ENCODE measurements around the gene RPS24. TPM values are rescaled to one million over a fixed set of nuclear protein-coding genes. Genes with fewer than 3 reads are reported as not detected.

The RPS24 gene
- total and polyA plus RNA-seq, 2 of the 8 experiments (the other 6 are each of a cell fraction or from before 2014, with no cell fraction given) = 2,128 to 3,943 TPM

DNA sequence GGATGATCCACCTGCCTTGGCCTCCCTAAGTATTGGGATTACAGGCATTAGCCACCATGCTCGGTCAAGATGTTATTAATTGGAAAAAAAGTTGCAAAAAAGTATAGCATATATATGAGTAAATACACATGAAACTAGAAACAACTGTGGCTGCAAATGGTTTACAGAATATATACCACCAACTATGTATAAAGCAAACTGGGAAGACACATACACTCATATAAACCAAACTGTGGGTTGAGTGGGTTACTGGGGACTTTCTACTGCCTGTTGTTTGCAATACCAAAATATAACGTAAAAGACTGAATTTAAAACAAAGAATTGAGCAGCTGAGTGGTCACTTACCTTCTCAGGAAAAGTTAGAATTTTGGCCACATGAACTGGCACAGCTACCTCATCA is 12.5 kb upstream of the RPS24 start:
- Histone ChIP-seq H3K9me3 (ENCODE audit: insufficient read depth in 2 of 2, low read depth in 1 of 2, low read length in 1 of 2) (no peaks in the 10 kb centered on the region), H4K5ac (ENCODE audit: insufficient read length, low read depth, low read length) (no peak overlapping the region), H2BK20ac (ENCODE audit: low read length) (no peak overlapping the region), H2AFZ (ENCODE audit: low read length) (no peak overlapping the region), H3K14ac (ENCODE audit: insufficient read length) (no peak overlapping the region), H3K56ac (replicated peaks; ENCODE audit: insufficient read length, low read depth, low read length) (no peak overlapping the region), H3K23ac (ENCODE audit: insufficient read length) (no peak overlapping the region), H3K23me2 (ENCODE audit: low read depth, low read length) (no peaks in the 10 kb centered on the region), H3K79me1 (ENCODE audit: low read depth, low read length) (no peaks in the 10 kb centered on the region; the same call in 1 of the 2 replicates), H2BK120ac (replicated peaks; ENCODE audit: low read depth, low read length) (no peak overlapping the region), H4K91ac (replicated peaks; ENCODE audit: insufficient read length, low read length) (no peak overlapping the region), H3K4ac (replicated peaks; ENCODE audit: insufficient read length, low read depth, low read length) (no peak overlapping the region), H2BK12ac (ENCODE audit: low read depth, low read length) (no peak overlapping the region), H3K9ac (replicated peaks in 1 of 4; ENCODE audit: extremely low read depth in 1 of 4, low read depth in 3 of 4, low read length in 3 of 4) (no peak overlapping the region), H4K20me1 (replicated peaks in 1 of 2; ENCODE audit: control insufficient read depth in 1 of 2, insufficient read depth in 2 of 2, low read length in 2 of 2) (no peaks in the 10 kb centered on the region), H3K4me3 (ENCODE audit: extremely low read depth in 1 of 4, insufficient read depth in 2 of 4, low read depth in 3 of 4, low read length in 4 of 4) (no peak overlapping the region), H3K4me1 (replicated peaks in 1 of 4; ENCODE audit: control insufficient read depth in 3 of 4, insufficient read depth in 4 of 4, low read length in 3 of 4) (no peaks in the 10 kb centered on the region), H2AK5ac (ENCODE audit: low read depth, low read length) (no peak overlapping the region), H2BK5ac (ENCODE audit: low read depth, low read length) (no peak overlapping the region), H3K18ac (ENCODE audit: extremely low read depth, low read length) (no peak overlapping the region), H2BK15ac (ENCODE audit: low read length) (no peak overlapping the region), H3K27ac (ENCODE audit: low read depth, low read length) (no peak overlapping the region), H3K36me3 (ENCODE audit: control insufficient read depth in 2 of 4, insufficient read depth in 4 of 4, low read length in 3 of 4) (peaks cover 52 to 94% (median 86%) of the 10 kb centered on the region in 4 experiments), H3K79me2 (ENCODE audit: control insufficient read depth in 1 of 2, insufficient read depth in 2 of 2, low read length in 2 of 2) (no peaks in the 10 kb centered on the region), H3K27me3 (replicated peaks in 1 of 4; ENCODE audit: control insufficient read depth in 3 of 4, extremely low read depth in 1 of 4, insufficient read depth in 3 of 4, low read length in 3 of 4) (no peaks in the 10 kb centered on the region), H4K8ac (ENCODE audit: extremely low read depth, insufficient read depth, low read length) (no peak overlapping the region), H3K4me2 (ENCODE audit: insufficient read depth in 1 of 2, low read depth in 2 of 2, low read length in 2 of 2) (no peak overlapping the region)
- CTCF ChIA-PET (ENCODE audit: partially characterized antibody) = interaction anchor here (0.6 to 2.4 kb wide), 2 partner anchors 9 to 31 kb away, joined by 3 to 6 read pairs; no protein-coding TSS in a partner anchor
- WGBS, 2 experiments (ENCODE audit: extremely low coverage in 1 of 2, insufficient coverage in 1 of 2, insufficient read length in 1 of 2, insufficient replicate concordance in 2 of 2, low coverage in 1 of 2, low lambda C conversion rate in 2 of 2, missing lambda C conversion rate in 1 of 2) = 87% methylated on average over 2 of the region's 2 CpGs; no CpG with 5 or more reads in 1 of the 2 experiments
- POLR2A ChIA-PET (ENCODE audit: partially characterized antibody) = interaction anchor here (1.1 to 1.7 kb wide), 2 partner anchors 16 to 48 kb away, joined by 3 to 6 read pairs; no protein-coding TSS in a partner anchor
- DNase-seq (ENCODE audit: low read depth in 1 of 2, low spot score in 2 of 2) (no peak), FAIRE-seq (no peak)
- TF ChIP-seq, protein P1, sequence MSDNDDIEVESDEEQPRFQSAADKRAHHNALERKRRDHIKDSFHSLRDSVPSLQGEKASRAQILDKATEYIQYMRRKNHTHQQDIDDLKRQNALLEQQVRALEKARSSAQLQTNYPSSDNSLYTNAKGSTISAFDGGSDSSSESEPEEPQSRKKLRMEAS (IDR thresholded peaks at IDR 0.05) = no peak
- no peak for TF ChIP-seq FOSL1 (IDR thresholded peaks at IDR 0.05; ENCODE audit: insufficient read depth, low read depth, low read length)
- no peak for TF ChIP-seq SIX5 (IDR thresholded peaks at IDR 0.05; ENCODE audit: low read depth, low read length)
- no peak for TF ChIP-seq POLR2A (IDR thresholded peaks at IDR 0.05; ENCODE audit: control extremely low read depth in 1 of 2, low read depth in 2 of 2, low read length in 2 of 2)
- TF ChIP-seq CBX8 (IDR thresholded peaks at IDR 0.05; ENCODE audit: borderline replicate concordance, low read depth, low read length) = no peak
- TF ChIP-seq CHD2 (IDR thresholded peaks at IDR 0.05; ENCODE audit: low read length) = no peak
- no peak for TF ChIP-seq SP1 (IDR thresholded peaks at IDR 0.05; ENCODE audit: low read depth, low read length)
- no peak for TF ChIP-seq TAF1 (IDR thresholded peaks at IDR 0.05; ENCODE audit: low read depth, low read length)
- TF ChIP-seq JUN (IDR thresholded peaks at IDR 0.05; ENCODE audit: low read depth, low read length) = no peak
- no peak for TF ChIP-seq NRF1 (IDR thresholded peaks at IDR 0.05; ENCODE audit: low read depth, low read length)
- no peak for TF ChIP-seq RFX5 (IDR thresholded peaks at IDR 0.05; ENCODE audit: borderline replicate concordance, low read depth, low read length)
- TF ChIP-seq TAF7 (optimal IDR thresholded peaks at IDR 0.05; ENCODE audit: borderline replicate concordance, low read depth, low read length) = no peak
- TF ChIP-seq, protein P2, sequence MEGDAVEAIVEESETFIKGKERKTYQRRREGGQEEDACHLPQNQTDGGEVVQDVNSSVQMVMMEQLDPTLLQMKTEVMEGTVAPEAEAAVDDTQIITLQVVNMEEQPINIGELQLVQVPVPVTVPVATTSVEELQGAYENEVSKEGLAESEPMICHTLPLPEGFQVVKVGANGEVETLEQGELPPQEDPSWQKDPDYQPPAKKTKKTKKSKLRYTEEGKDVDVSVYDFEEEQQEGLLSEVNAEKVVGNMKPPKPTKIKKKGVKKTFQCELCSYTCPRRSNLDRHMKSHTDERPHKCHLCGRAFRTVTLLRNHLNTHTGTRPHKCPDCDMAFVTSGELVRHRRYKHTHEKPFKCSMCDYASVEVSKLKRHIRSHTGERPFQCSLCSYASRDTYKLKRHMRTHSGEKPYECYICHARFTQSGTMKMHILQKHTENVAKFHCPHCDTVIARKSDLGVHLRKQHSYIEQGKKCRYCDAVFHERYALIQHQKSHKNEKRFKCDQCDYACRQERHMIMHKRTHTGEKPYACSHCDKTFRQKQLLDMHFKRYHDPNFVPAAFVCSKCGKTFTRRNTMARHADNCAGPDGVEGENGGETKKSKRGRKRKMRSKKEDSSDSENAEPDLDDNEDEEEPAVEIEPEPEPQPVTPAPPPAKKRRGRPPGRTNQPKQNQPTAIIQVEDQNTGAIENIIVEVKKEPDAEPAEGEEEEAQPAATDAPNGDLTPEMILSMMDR (IDR thresholded peaks at IDR 0.05; ENCODE audit: control extremely low read depth in 1 of 3, insufficient read depth in 1 of 3, low read depth in 1 of 3, low read length in 3 of 3) = no peak
